ENCODE data around the gene PDXK. TPM values are rescaled to one million over a fixed set of nuclear protein-coding genes. Genes with fewer than 3 reads are reported as not detected.

PDXK gene
- total and polyA plus RNA-seq, 10 of the 15 experiments (the other 5 are each of a cell fraction or from before 2014, with no cell fraction given), result 3.7 to 141 (median 60.0) TPM

DNA sequence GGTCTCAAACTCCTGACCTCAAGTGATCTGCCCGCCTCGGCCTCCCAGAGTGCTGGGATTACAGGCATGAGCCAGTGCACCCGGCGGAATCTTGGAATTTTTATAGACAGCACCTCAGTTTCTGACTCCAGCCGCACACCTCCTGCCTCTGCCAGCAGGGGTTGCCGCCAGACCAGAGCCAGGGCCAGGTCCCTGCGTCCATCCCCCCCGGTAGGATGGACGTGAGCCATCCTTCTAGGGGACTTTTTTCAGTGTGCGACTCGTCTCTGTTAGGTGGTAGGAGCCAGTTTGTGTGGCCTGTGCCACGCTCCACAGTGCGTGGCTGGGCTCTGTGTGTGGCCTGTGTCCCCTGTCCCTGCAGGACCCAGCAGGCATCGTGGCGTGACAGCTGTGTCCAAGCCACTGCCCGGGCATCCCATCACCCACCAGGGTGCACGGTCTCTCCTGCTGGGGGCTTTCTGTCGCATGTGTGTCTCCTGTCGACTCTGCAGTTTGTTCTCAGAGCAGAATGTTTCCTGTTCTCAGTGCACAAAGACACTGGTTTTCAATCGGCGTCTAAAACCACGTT lies 41.5 kb downstream of the PDXK start:
- Histone ChIP-seq H3K9me3 (replicated peaks; ENCODE audit: control insufficient read depth, insufficient read depth, low read length) (no peaks in the 10 kb centered on the region), H2AFZ (ENCODE audit: control insufficient read depth, low read depth, low read length) (no peak overlapping the region), H3K36me3 (ENCODE audit: control insufficient read depth in 2 of 2, insufficient read depth in 2 of 2, low read length in 1 of 2) (peaks cover 11 to 18% of the 10 kb centered on the region in 2 experiments; a peak in 3 of 4 replicates), H3K27me3 (replicated peaks in 1 of 2; ENCODE audit: control insufficient read depth in 2 of 2, insufficient read depth in 2 of 2, low read length in 1 of 2) (no peaks in the 10 kb centered on the region), H3K9ac (ENCODE audit: control insufficient read depth, insufficient read depth, low read length) (no peak overlapping the region), H3K79me2 (ENCODE audit: control insufficient read depth, insufficient read depth, low read length) (no peaks in the 10 kb centered on the region), H3K4me2 (ENCODE audit: control insufficient read depth, insufficient read depth) (no peak overlapping the region), H4K20me1 (ENCODE audit: control insufficient read depth, insufficient read depth) (no peaks in the 10 kb centered on the region), H3K4me3 (no peak overlapping the region), H3K27ac (ENCODE audit: control insufficient read depth, insufficient read depth) (no peak overlapping the region), H3K4me1 (ENCODE audit: control insufficient read depth, insufficient read depth, low read length) (no peaks in the 10 kb centered on the region)
- WGBS (ENCODE audit: insufficient coverage, insufficient replicate concordance, low lambda C conversion rate, missing lambda C conversion rate), result 80% methylated on average over 22 of the region's 22 CpGs
- DNase-seq (ENCODE audit: low read depth, low spot score) (no peak), ATAC-seq (no peak), FAIRE-seq (no peak)
- ChIA-PET SMC1A (ENCODE audit: uncharacterized antibody, unreplicated experiment) (no interaction called here), CTCF (no interaction called here), POLR2A (no interaction called here), RAD21 (ENCODE audit: unreplicated experiment) (no interaction called here)
- no peak for TF ChIP-seq KLF5 (IDR thresholded peaks at IDR 0.05; ENCODE audit: partially characterized antibody)
- no peak for TF ChIP-seq WRNIP1 (IDR thresholded peaks at IDR 0.05; ENCODE audit: borderline replicate concordance, low read depth, low read length)
- no peak for TF ChIP-seq ZNF24 (IDR thresholded peaks at IDR 0.05)
- TF ChIP-seq ZBED1 (IDR thresholded peaks at IDR 0.05; ENCODE audit: borderline replicate concordance), result no peak
- peak; percentile 50; the same call in 1 of the 2 replicates for TF ChIP-seq POLR2A (IDR thresholded peaks at IDR 0.05; ENCODE audit: low read depth, low read length)
- no peak for TF ChIP-seq ASH2L (IDR thresholded peaks at IDR 0.05; ENCODE audit: borderline replicate concordance, low read depth)
- TF ChIP-seq TARDBP (IDR thresholded peaks at IDR 0.05; ENCODE audit: borderline replicate concordance), result no peak
- no peak for TF ChIP-seq CREB1 (IDR thresholded peaks at IDR 0.05; ENCODE audit: low read depth)
- TF ChIP-seq MTA3 (IDR thresholded peaks at IDR 0.05; ENCODE audit: borderline replicate concordance, low read length), result no peak
- TF ChIP-seq SMAD1 (IDR thresholded peaks at IDR 0.05; ENCODE audit: low read depth, partially characterized antibody), result no peak
- TF ChIP-seq, protein P1, sequence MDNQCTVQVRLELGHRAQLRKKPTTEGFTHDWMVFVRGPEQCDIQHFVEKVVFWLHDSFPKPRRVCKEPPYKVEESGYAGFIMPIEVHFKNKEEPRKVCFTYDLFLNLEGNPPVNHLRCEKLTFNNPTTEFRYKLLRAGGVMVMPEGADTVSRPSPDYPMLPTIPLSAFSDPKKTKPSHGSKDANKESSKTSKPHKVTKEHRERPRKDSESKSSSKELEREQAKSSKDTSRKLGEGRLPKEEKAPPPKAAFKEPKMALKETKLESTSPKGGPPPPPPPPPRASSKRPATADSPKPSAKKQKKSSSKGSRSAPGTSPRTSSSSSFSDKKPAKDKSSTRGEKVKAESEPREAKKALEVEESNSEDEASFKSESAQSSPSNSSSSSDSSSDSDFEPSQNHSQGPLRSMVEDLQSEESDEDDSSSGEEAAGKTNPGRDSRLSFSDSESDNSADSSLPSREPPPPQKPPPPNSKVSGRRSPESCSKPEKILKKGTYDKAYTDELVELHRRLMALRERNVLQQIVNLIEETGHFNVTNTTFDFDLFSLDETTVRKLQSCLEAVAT (IDR thresholded peaks at IDR 0.05), result no peak
- TF ChIP-seq RAD21 (IDR thresholded peaks at IDR 0.05; ENCODE audit: insufficient read depth, low read depth, low read length), result no peak
- TF ChIP-seq NFYA (IDR thresholded peaks at IDR 0.05; ENCODE audit: borderline replicate concordance, low read depth, low read length), result no peak
- TF ChIP-seq, protein P2, sequence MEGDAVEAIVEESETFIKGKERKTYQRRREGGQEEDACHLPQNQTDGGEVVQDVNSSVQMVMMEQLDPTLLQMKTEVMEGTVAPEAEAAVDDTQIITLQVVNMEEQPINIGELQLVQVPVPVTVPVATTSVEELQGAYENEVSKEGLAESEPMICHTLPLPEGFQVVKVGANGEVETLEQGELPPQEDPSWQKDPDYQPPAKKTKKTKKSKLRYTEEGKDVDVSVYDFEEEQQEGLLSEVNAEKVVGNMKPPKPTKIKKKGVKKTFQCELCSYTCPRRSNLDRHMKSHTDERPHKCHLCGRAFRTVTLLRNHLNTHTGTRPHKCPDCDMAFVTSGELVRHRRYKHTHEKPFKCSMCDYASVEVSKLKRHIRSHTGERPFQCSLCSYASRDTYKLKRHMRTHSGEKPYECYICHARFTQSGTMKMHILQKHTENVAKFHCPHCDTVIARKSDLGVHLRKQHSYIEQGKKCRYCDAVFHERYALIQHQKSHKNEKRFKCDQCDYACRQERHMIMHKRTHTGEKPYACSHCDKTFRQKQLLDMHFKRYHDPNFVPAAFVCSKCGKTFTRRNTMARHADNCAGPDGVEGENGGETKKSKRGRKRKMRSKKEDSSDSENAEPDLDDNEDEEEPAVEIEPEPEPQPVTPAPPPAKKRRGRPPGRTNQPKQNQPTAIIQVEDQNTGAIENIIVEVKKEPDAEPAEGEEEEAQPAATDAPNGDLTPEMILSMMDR (IDR thresholded peaks at IDR 0.05 in 2 of 3, conservative IDR thresholded peaks at IDR 0.05 in 1 of 3; ENCODE audit: control insufficient read depth in 2 of 3, extremely low read depth in 1 of 3, insufficient read depth in 1 of 3, low read depth in 3 of 3, low read length in 3 of 3), result 0 out of 6 replicates have a peak, but pooled peaks of 1 of the 3 experiments have one; percentile 6
- in situ Hi-C loops (cut with MboI), result no loop called here
- intact Hi-C loops (cut with micrococcal nuclease; ENCODE audit: unreplicated experiment), result no loop called here
- no TSS peak for BruUV-seq (replicated peaks)

All from GM12878 (cell line).